Subcutaneous abdominal adipose tissue (tissue), 5 donors: Measurements from ENCODE around the gene BBS1.

Experiments used
- H3K27ac ChIP-seq: one replicate; pipeline ENCODE4 v1.7.0; 2013; ENCODE audit warnings: low read depth, mild to moderate bottlenecking, inconsistent platforms, low read length, moderate library complexity
- H3K27me3 ChIP-seq, 5 donors: one replicate each; pipeline ENCODE4 v1.7.0; 2013; ENCODE audit warnings: low read length in 5 of 5, inconsistent platforms in 1 of 5; ENCODE audit not compliant: control insufficient read depth in 5 of 5, insufficient read depth in 4 of 5
- H3K36me3 ChIP-seq, 5 donors: one replicate each; pipeline ENCODE4 v1.7.0; 2013; ENCODE audit warnings: low read length in 5 of 5; ENCODE audit not compliant: control insufficient read depth in 5 of 5, insufficient read depth in 5 of 5
- H3K4me1 ChIP-seq, 5 donors: one replicate each; pipeline ENCODE4 v1.7.0; 2013; ENCODE audit warnings: low read length in 5 of 5, mild to moderate bottlenecking in 3 of 5, moderate library complexity in 1 of 5; ENCODE audit not compliant: control insufficient read depth in 5 of 5, insufficient read depth in 5 of 5
- H3K4me3 ChIP-seq, 5 donors: one replicate each; pipeline ENCODE4 v1.7.0; 2013; ENCODE audit warnings: low read length in 5 of 5, low read depth in 1 of 5
- H3K9ac ChIP-seq, 5 donors: one replicate each; pipeline ENCODE4 v1.7.0; 2013; ENCODE audit warnings: low read length in 5 of 5, mild to moderate bottlenecking in 4 of 5, moderate library complexity in 3 of 5
- H3K9me3 ChIP-seq, 5 donors: one replicate each; pipeline ENCODE4 v1.7.0; 2013; ENCODE audit warnings: low read length in 5 of 5; ENCODE audit not compliant: control insufficient read depth in 5 of 5
- donor health status: healthy.
- donor health status: healthy.
- donor health status: healthy.
- donor health status: healthy.
- donor health status: healthy.

Gene BBS1

DNA sequence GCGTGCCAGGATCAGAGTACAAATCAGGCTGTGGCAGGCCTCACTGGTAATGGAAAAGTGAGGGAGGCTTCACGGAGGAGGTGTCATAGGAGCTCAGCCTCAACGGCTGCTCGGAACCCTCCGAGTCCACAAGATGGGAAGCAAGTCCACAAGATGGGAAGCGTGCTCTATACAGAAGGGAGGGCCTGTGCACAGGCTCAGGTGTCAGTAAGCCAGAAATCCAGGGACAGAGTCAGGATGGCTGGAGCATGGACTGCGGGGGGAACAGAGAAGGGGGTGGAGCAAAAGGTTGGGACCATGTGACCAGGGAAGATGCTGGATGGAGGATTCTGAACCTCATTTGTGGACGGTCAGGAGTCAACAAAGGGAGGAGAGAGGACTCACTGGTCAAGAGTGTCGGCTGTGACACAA lies 33.6 kb upstream of the BBS1 start:
- Histone ChIP-seq H3K36me3 (peaks cover 0 to 46% (median 32%) of the 10 kb centered on the region in 5 donors), H3K9me3 (no peaks in the 10 kb centered on the region)

GRCh38 chr11:66477263-66478201 lies 32.9 kb upstream of the BBS1 start:
- H3K4me3 ChIP-seq = no peak overlapping the region
- no peak overlapping the region for H3K27ac ChIP-seq
- peaks cover 2 to 26% (median 19%) of the 10 kb centered on the region in 5 donors for H3K4me1 ChIP-seq
- H3K9ac ChIP-seq = no peak overlapping the region
- peaks cover 1 to 43% (median 27%) of the 10 kb centered on the region in 5 donors for H3K36me3 ChIP-seq
- no peaks in the 10 kb centered on the region for H3K27me3 ChIP-seq
- no peaks in the 10 kb centered on the region for H3K9me3 ChIP-seq

More for the DNA sequence above, 33.6 kb upstream of the BBS1 start:
- Histone ChIP-seq H3K4me1 (peaks cover 2 to 26% (median 19%) of the 10 kb centered on the region in 5 donors), H3K9ac (no peak overlapping the region), H3K27me3 (no peaks in the 10 kb centered on the region), H3K27ac (no peak overlapping the region), H3K4me3 (no peak overlapping the region)

DNA sequence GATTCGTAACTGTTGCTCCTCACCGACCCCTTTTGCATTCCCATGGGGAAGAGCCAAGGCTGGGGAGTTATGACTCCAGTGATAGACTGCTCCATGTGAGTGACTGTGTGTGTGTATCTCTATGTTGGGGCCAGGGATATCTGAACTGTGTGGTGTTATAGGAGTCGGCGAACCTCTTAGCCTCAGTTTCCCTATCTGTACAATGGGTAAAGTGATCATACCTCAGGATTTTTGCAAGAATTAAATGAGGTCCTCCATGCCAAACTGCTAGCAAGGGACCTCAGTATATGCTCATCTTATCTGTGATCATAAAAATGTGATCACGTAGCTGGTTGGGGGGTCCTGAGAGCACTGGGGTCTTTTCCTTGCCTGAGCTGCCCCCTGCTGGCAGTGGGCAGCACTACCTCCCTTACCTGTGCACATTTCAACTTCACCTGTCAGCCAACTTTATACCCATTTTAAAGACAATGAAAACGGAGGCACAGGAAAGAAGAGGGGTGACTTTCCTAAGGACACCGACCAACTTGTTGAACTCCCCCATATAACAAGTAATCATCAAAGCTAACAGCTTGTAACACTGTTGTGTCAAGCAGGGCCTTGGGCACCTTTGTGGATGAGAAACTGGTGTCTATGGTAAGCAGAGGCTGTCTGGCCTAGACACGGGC lies 31.6 kb upstream of the BBS1 start:
- peaks cover 2 to 26% (median 19%) of the 10 kb centered on the region in 5 donors for H3K4me1 ChIP-seq
- peak overlapping the region; percentile 72 to 87 (median 83) for H3K4me3 ChIP-seq
- H3K27ac ChIP-seq = peak overlapping the region; percentile 91
- peaks cover 2 to 36% (median 18%) of the 10 kb centered on the region in 5 donors for H3K36me3 ChIP-seq
- H3K9ac ChIP-seq = peak overlapping the region; percentile 89 to 97 (median 92)
- no peaks in the 10 kb centered on the region for H3K9me3 ChIP-seq
- H3K27me3 ChIP-seq = no peaks in the 10 kb centered on the region

- H3K9me3 ChIP-seq = no peaks in the 10 kb centered on the region
- no peaks in the 10 kb centered on the region for H3K27me3 ChIP-seq
- H3K27ac ChIP-seq = peak overlapping the region; percentile 91
- peak overlapping the region; percentile 72 to 87 (median 83) for H3K4me3 ChIP-seq
- H3K4me1 ChIP-seq = peaks cover 2 to 26% (median 19%) of the 10 kb centered on the region in 5 donors
- peaks cover 2 to 33% (median 15%) of the 10 kb centered on the region in 5 donors for H3K36me3 ChIP-seq
- peak overlapping the region; percentile 89 to 97 (median 92) for H3K9ac ChIP-seq
Observed at GRCh38 chr11:66479394-66480116, 30.9 kb upstream of the BBS1 start.

DNA sequence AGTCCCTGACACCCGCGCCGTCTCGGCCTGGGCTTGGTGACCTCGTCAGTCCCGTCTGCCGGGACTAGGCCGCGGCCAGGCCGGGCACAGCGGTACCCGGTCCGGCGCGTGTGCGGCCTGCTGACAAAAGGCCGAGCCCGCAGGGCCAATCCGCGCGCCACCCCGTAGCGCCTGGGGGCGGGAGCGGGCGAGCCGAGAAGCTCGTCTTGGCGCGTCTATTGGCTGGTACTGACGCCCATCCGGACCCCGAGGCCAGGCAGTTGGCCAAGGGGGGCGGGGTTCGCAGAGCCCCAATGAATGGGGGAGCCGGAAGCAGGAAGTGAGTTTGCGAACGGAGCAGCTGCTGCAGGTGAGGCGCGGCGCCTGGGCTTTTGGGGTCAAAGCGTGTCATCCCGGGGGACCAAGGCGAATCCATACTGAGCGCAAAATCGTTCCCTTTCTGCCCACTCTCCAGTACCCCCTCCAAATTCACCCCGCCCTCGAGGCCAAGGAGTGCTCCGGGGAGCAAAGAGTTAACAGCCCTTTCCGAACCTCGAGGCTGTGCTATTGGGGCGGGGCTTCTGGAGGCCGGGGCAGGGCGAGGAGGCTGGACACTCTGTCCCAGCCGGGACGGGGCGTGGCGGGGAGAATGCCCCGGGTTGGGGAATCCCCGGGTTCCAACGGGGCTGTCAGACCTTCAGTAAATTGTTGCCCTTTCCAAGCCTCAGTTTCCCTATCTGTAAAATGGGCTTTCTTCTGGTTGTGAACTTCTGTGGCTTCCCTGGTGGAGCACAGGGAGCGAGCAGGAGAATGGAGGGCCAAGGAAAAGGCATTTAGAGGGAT lies 30.1 kb upstream of the BBS1 start, which contains the start of gene DPP3:
Gene DPP3, plus strand, starts transcription at position 318 of the 822 bp plus-strand sequence. CDS start 1,767 bp downstream, outside the sequence.
- H3K9me3 ChIP-seq = no peaks in the 10 kb centered on the region
- peak within 1 kb of the TSS; percentile 72 to 87 (median 83) for H3K4me3 ChIP-seq
- peak within 1 kb of the TSS; percentile 89 to 97 (median 92) for H3K9ac ChIP-seq
- peaks cover 2 to 35% (median 16%) of the 10 kb centered on the region in 5 donors for H3K36me3 ChIP-seq
- peaks cover 2 to 26% (median 19%) of the 10 kb centered on the region in 5 donors for H3K4me1 ChIP-seq
- peak within 1 kb of the TSS; percentile 91 for H3K27ac ChIP-seq
- H3K27me3 ChIP-seq = no peaks in the 10 kb centered on the region

DNA sequence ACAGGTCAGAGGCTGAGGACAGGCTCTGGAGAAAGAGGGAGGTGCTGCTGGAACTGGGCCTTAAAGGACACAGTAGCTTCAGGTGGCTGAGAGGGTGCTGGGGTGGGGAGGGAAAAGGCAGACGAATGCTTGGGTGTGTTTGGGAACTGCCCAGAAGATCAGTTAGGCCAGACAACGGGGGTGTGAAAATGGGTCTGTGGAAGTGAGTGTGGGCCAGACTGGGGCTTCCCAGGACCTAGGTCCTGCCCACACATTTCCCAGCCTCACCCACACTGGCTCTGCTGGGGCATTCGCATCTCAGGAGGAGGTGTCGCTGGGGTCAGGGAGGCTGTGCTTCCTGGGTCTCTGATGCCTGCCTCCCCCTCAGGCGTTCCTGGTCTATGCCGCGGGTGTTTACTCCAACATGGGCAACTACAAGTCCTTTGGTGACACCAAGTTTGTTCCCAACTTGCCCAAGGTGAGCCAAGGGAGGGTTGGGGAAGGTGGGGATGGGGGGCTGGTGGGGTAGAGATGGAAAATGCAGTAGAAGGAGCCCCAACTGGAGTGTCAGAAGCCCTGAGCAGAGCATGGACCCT lies 25.5 kb upstream of the BBS1 start:
- Histone ChIP-seq H3K9ac (no peak overlapping the region), H3K27me3 (no peaks in the 10 kb centered on the region), H3K36me3 (peaks cover 2 to 66% (median 42%) of the 10 kb centered on the region in 5 donors), H3K9me3 (no peaks in the 10 kb centered on the region), H3K4me1 (peaks cover 0 to 11% (median 7%) of the 10 kb centered on the region in 5 donors), H3K4me3 (no peak overlapping the region), H3K27ac (no peak overlapping the region)

DNA sequence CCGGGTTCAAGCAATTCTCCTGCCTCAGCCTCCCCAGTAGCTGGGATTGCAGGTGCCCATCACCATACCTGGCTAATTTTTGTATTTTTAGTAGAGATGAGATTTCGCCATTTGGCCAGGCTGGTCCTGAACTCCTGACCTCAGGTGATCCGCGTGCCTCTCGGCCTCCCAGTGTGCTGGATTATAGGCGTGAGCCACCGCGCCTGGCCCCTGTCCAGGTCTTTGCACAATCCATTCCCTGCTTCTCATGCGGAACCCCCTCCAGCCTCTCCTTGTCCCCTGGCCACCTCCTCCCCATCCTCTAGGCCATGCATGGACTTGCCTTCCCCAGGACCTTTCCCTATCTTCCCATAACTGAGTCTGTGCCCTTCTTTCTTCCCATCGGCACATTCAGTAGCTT lies 21.5 kb upstream of the BBS1 start:
- no peak overlapping the region for H3K9ac ChIP-seq
- H3K36me3 ChIP-seq = peaks cover 0 to 95% (median 63%) of the 10 kb centered on the region in 5 donors
- no peaks in the 10 kb centered on the region for H3K27me3 ChIP-seq
- H3K9me3 ChIP-seq = no peaks in the 10 kb centered on the region
- no peak overlapping the region for H3K27ac ChIP-seq
- H3K4me3 ChIP-seq = no peak overlapping the region
- H3K4me1 ChIP-seq = no peaks in the 10 kb centered on the region

GRCh38 chr11:66489636-66490035 lies 20.8 kb upstream of the BBS1 start:
- H3K9me3 ChIP-seq = no peaks in the 10 kb centered on the region
- H3K27ac ChIP-seq = no peak overlapping the region
- H3K4me3 ChIP-seq = no peak overlapping the region
- peaks cover 0 to 96% (median 62%) of the 10 kb centered on the region in 5 donors for H3K36me3 ChIP-seq
- H3K4me1 ChIP-seq = no peaks in the 10 kb centered on the region
- H3K9ac ChIP-seq = no peak overlapping the region
- no peaks in the 10 kb centered on the region for H3K27me3 ChIP-seq
